HepG2 (cell line): ENCODE measurements around the gene STX12. TPM values are rescaled to one million over a fixed set of nuclear protein-coding genes. Genes with fewer than 3 reads are reported as not detected.

ENCODE experiments used
- ATAC-seq: fragments of 200-7000 bp; cut with Tn5 transposase; 3 replicates; pipeline ENCODE4 v1.9.1; 2020; ENCODE audit warnings: mild to moderate bottlenecking, moderate library complexity
- BruUV-seq: library from RNA; stranded (reverse); fragments of 400-500 nt; replicated peaks from 2 replicates; lab custom pipeline; 2021; lab: Mats Ljungman, UMichigan
- CTCF ChIA-PET: fragments of 300-600 bp; formaldehyde crosslinking; extraction: SDS; loops from one replicate; lab custom pipeline; 2021; ENCODE audit warnings: low total read pairs, inconsistent platforms, low intra/inter-chr PET ratio; lab: Yijun Ruan, JAX
- POLR2A ChIA-PET: fragments of 350-600 bp; sonication (Branson Sonifier 250); formaldehyde crosslinking; loops from one replicate; lab custom pipeline; 2020; ENCODE audit warnings: antibody characterized with exemption, inconsistent platforms; lab: Yijun Ruan, JAX
- DNase-seq: peaks from one replicate; pipeline ENCODE4 v3.0.0-alpha.2; 2015; ENCODE audit warnings: low spot score
- FAIRE-seq: peaks from 3 replicates; lab custom pipeline; 2011; peaks lifted over from hg19 to GRCh38; lab: Jason Lieb, UNC
- H2AFZ ChIP-seq: one replicate; pipeline ENCODE4 v1.6.1; 2011; ENCODE audit warnings: low read length, inconsistent platforms
- H3K27ac ChIP-seq: fragments of 300-600 bp; 3 replicates; pipeline ENCODE4 v1.8.0; 2011; ENCODE audit warnings: mixed run types, mild to moderate bottlenecking, mixed read lengths, low read length, inconsistent platforms; ENCODE audit not compliant: insufficient read depth; ENCODE audit errors: extremely low read length
- H3K27me3 ChIP-seq, 2 experiments: fragments of 200-600 bp in 1 of 2; 2 replicates in 1 of 2; 3 replicates in 1 of 2; pipeline versions ENCODE4 v1.6.0 to v1.8.0; 2011; ENCODE audit warnings: low read length in 2 of 2, mild to moderate bottlenecking in 2 of 2, moderate library complexity in 2 of 2, inconsistent platforms in 1 of 2; ENCODE audit not compliant: insufficient read depth in 2 of 2, control insufficient read depth in 1 of 2
- H3K36me3 ChIP-seq, 2 experiments: fragments of 200-600 bp in 1 of 2; replicated peaks in 1 of 2; 2 replicates in 1 of 2; 3 replicates in 1 of 2; pipeline versions ENCODE4 v1.5.1 to v1.8.0; 2011; ENCODE audit warnings: low read length in 2 of 2, inconsistent platforms in 1 of 2; ENCODE audit not compliant: insufficient read depth in 2 of 2, control insufficient read depth in 1 of 2
- H3K4me1 ChIP-seq: 2 replicates; pipeline ENCODE4 v1.5.1; 2012; ENCODE audit warnings: low read length, inconsistent platforms; ENCODE audit not compliant: insufficient read depth
- H3K4me2 ChIP-seq: 2 replicates; pipeline ENCODE4 v1.6.0; 2011; ENCODE audit warnings: low read depth, low read length, inconsistent platforms
- H3K4me3 ChIP-seq, 3 experiments: fragments of 200-600 bp in 1 of 3; sonication (generic), shearing (Covaris generic) in 1 of 3; replicated peaks in 1 of 3; 2 replicates each; pipeline ENCODE4 v1.5.1; 2011 to 2016; ENCODE audit warnings: low read length in 3 of 3, inconsistent platforms in 2 of 3, low read depth in 2 of 3, mild to moderate bottlenecking in 2 of 3, control low read depth in 1 of 3, mixed read lengths in 1 of 3; ENCODE audit not compliant: insufficient read depth in 1 of 3
- H3K79me2 ChIP-seq: one replicate; pipeline ENCODE4 v1.6.1; 2011; ENCODE audit warnings: low read length, inconsistent platforms; ENCODE audit not compliant: insufficient read depth
- H3K9ac ChIP-seq: 2 replicates; pipeline ENCODE4 v1.6.0; 2011; ENCODE audit warnings: mild to moderate bottlenecking, low read depth, low read length, inconsistent platforms; ENCODE audit not compliant: insufficient read depth
- H3K9me3 ChIP-seq: 2 replicates; pipeline ENCODE4 v1.5.1; 2012; ENCODE audit warnings: mild to moderate bottlenecking, low read length
- H4K20me1 ChIP-seq: 2 replicates; pipeline ENCODE4 v1.6.0; 2011; ENCODE audit warnings: inconsistent platforms, mild to moderate bottlenecking, low read length, moderate library complexity; ENCODE audit not compliant: insufficient read depth
- MAF1 ChIP-seq: sonication (generic); formaldehyde crosslinking; IDR thresholded peaks from 2 replicates; pipeline ENCODE4 v1.5.0; 2020; ENCODE audit warnings: missing genetic modification reagents, borderline replicate concordance
- TP53 ChIP-seq: sonication (generic); formaldehyde crosslinking; conservative IDR thresholded peaks from 2 replicates; pipeline ENCODE4 v1.4.0; 2020; ENCODE audit warnings: missing genetic modification reagents
- YEATS2 ChIP-seq: sonication (generic); formaldehyde crosslinking; IDR thresholded peaks from 2 replicates; pipeline ENCODE4 v1.4.0; 2020; ENCODE audit warnings: missing genetic modification reagents, borderline replicate concordance
- ZNF124 ChIP-seq: sonication (generic); formaldehyde crosslinking; IDR thresholded peaks from 2 replicates; pipeline ENCODE4 v1.4.0; 2020; ENCODE audit warnings: missing genetic modification reagents
- ZNF607 ChIP-seq: sonication (generic); formaldehyde crosslinking; IDR thresholded peaks from 2 replicates; pipeline ENCODE4 v1.5.1; 2020; ENCODE audit warnings: missing genetic modification reagents, mild to moderate bottlenecking, borderline replicate concordance
- ZNF672 ChIP-seq: sonication (generic); formaldehyde crosslinking; IDR thresholded peaks from 2 replicates; pipeline ENCODE4 v1.8.1; 2022; ENCODE audit warnings: missing genetic modification reagents
- WGBS: methylation state at CpG from one replicate; pipeline ENCODE4 v1.1.6; 2017; ENCODE audit warnings: low lambda C conversion rate; 5-methylcytosine and 5-hydroxymethylcytosine counted together
- in situ Hi-C: cut with HindIII; loops from 2 replicates; pipeline ENCODE4 v1.10.0; 2017; ENCODE audit warnings: low pct_unique_long_range_greater_than_20kb; ENCODE audit not compliant: extremely low pct_ligation_motif_present
- intact Hi-C: fragments of 100-400 bp; cut with micrococcal nuclease; formaldehyde crosslinking; loops from one replicate; pipeline ENCODE4 v1.10.0; 2022; ENCODE audit not compliant: unreplicated experiment
- polyA plus RNA-seq, 8 experiments: library from polyadenylated mRNA; depleted of rRNA in 3 of 8; stranded (reverse) in 7 of 8; unstranded in 1 of 8; fragments of >200 nt; fragmentation: Illumina TruSeq in 4 of 8; extraction: Trizol in 4 of 8; gene quantifications; 2 replicates each; pipeline versions ENCODE4 v1.2.1 to v1.2.3, GENCODE V29; 2011 to 2016; ENCODE audit warnings: low read depth in 4 of 8, missing spikeins in 1 of 8, mixed read lengths in 1 of 8; ENCODE audit not compliant: insufficient read depth in 1 of 8
- total RNA-seq, 5 experiments: library from RNA; depleted of rRNA; stranded (reverse); fragments of >200 nt; fragmentation: Illumina TruSeq; extraction: Trizol; gene quantifications; 2 replicates each; pipeline ENCODE4 v1.2.3, GENCODE V29; 2016; ENCODE audit warnings: low read depth in 1 of 5
- TF ChIP-seq, protein P1 (sequence below): sonication (generic); formaldehyde crosslinking; IDR thresholded peaks from 2 replicates; pipeline ENCODE4 v1.5.1; 2020; ENCODE audit warnings: missing genetic modification reagents, mild to moderate bottlenecking, borderline replicate concordance
- TF ChIP-seq, protein P2 (sequence below): IDR thresholded peaks from 2 replicates; pipeline ENCODE4 v1.6.1; 2016; ENCODE audit warnings: low read depth, missing genetic modification reagents, missing compliant biosample characterization
- TF ChIP-seq, protein P3 (sequence below): sonication (generic); formaldehyde crosslinking; IDR thresholded peaks from 2 replicates; pipeline ENCODE4 v1.4.0; 2020; ENCODE audit warnings: missing genetic modification reagents
- TF ChIP-seq, protein P4 (sequence below): sonication (generic); formaldehyde crosslinking; conservative IDR thresholded peaks from 2 replicates; pipeline ENCODE4 v1.4.0; 2020; ENCODE audit warnings: missing genetic modification reagents

The STX12 gene
- total and polyA plus RNA-seq, 2 of the 13 experiments (the other 11 are each of a cell fraction or from before 2014, with no cell fraction given) = 9.0 to 19.7 TPM

DNA sequence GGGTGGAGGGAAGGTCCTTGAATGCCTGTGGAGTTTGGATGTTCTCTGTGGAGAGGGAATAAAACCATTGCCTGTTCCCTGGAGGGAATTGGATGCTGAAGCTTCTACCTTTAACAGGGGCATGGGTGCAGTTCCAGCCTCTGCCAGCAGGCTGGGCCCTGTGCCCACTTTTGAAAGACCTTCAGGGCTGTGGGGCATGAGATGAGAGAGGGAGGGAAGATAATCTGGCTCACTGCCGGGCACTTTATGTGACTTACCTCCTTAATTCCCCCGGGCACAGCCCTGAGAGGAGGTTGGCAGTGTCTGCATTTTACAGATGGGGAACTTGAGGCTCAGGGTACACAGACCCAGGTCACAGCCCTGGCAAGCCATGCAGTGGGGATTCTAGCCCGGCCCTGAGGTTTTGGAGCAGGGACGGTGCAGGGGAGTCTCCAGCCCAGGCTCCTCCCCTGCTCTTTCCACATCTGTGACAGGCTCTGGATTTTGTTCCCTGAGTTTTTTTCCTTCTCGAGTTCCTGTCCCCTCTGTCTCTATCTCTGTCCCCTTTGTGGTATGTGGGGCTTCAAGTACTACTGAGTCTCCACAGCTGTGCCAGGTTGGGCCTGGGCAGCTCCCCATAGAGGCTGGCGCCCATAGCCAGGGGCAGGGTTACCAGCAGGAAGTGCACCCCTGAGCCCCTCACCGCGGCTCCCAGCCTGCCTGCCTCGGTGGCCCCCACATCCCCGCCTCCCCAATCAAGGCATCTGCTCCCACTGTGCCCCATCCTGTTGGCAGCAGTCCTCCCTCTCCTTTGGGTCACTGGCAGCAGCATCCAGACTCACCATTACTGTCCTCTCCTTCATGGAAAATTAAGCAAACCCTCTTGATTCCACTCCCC is 85.3 kb downstream of the STX12 start:
- in situ Hi-C loops (loop anchor here (5.0 to 10.0 kb wide), 2 partner anchors 76 to 119 kb away; partner anchors contain the start of gene SMPDL3B), intact Hi-C loops (loop anchor here (2.0 to 5.0 kb wide), 2 partner anchors 164 to 350 kb away; no protein-coding TSS in a partner anchor)
- CTCF ChIA-PET = interaction anchor here (1.1 to 2.8 kb wide), 4 partner anchors 14 to 351 kb away, joined by 3 to 13 read pairs (median 6); partner anchors contain the start of gene THEMIS2
- no peaks in the 10 kb centered on the region for H3K9me3 ChIP-seq
- no peaks in the 10 kb centered on the region for H4K20me1 ChIP-seq
- peaks cover 0 to 3% of the 10 kb centered on the region in 2 experiments; a peak in 1 of 5 replicates for H3K27me3 ChIP-seq
- H3K9ac ChIP-seq = peak overlapping the region; percentile 25; the same call in 1 of the 2 replicates
- ATAC-seq = peak; percentile 86
- H3K27ac ChIP-seq = no peak overlapping the region
- peaks cover 35% of the 10 kb centered on the region for H3K4me1 ChIP-seq
- H3K36me3 ChIP-seq = no peaks in the 10 kb centered on the region
- no TSS peak for BruUV-seq
- H3K4me3 ChIP-seq = peak overlapping the region; percentile 5 to 70 (median 42)
- DNase-seq = peak; percentile 69
- 15% methylated on average over 6 of the region's 10 CpGs for WGBS
- POLR2A ChIA-PET = interaction anchor here (0.6 to 1.4 kb wide), 2 partner anchors 28 to 85 kb away, joined by 3 to 4 read pairs; partner anchors contain the start of genes PPP1R8 and STX12
- H3K79me2 ChIP-seq = no peaks in the 10 kb centered on the region
- FAIRE-seq = peak; percentile 74
- H2AFZ ChIP-seq = peak overlapping the region; percentile 73
- peak overlapping the region; percentile 95 for H3K4me2 ChIP-seq
- TF ChIP-seq YEATS2 (CRISPR knock-in tag) = no peak
- TF ChIP-seq, protein P1, sequence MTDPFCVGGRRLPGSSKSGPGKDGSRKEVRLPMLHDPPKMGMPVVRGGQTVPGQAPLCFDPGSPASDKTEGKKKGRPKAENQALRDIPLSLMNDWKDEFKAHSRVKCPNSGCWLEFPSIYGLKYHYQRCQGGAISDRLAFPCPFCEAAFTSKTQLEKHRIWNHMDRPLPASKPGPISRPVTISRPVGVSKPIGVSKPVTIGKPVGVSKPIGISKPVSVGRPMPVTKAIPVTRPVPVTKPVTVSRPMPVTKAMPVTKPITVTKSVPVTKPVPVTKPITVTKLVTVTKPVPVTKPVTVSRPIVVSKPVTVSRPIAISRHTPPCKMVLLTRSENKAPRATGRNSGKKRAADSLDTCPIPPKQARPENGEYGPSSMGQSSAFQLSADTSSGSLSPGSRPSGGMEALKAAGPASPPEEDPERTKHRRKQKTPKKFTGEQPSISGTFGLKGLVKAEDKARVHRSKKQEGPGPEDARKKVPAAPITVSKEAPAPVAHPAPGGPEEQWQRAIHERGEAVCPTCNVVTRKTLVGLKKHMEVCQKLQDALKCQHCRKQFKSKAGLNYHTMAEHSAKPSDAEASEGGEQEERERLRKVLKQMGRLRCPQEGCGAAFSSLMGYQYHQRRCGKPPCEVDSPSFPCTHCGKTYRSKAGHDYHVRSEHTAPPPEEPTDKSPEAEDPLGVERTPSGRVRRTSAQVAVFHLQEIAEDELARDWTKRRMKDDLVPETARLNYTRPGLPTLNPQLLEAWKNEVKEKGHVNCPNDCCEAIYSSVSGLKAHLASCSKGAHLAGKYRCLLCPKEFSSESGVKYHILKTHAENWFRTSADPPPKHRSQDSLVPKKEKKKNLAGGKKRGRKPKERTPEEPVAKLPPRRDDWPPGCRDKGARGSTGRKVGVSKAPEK (CRISPR knock-in tag) = no peak
- TF ChIP-seq MAF1 = 0 out of 2 replicates have a peak, but pooled peaks have one; percentile 36
- TF ChIP-seq, protein P2, sequence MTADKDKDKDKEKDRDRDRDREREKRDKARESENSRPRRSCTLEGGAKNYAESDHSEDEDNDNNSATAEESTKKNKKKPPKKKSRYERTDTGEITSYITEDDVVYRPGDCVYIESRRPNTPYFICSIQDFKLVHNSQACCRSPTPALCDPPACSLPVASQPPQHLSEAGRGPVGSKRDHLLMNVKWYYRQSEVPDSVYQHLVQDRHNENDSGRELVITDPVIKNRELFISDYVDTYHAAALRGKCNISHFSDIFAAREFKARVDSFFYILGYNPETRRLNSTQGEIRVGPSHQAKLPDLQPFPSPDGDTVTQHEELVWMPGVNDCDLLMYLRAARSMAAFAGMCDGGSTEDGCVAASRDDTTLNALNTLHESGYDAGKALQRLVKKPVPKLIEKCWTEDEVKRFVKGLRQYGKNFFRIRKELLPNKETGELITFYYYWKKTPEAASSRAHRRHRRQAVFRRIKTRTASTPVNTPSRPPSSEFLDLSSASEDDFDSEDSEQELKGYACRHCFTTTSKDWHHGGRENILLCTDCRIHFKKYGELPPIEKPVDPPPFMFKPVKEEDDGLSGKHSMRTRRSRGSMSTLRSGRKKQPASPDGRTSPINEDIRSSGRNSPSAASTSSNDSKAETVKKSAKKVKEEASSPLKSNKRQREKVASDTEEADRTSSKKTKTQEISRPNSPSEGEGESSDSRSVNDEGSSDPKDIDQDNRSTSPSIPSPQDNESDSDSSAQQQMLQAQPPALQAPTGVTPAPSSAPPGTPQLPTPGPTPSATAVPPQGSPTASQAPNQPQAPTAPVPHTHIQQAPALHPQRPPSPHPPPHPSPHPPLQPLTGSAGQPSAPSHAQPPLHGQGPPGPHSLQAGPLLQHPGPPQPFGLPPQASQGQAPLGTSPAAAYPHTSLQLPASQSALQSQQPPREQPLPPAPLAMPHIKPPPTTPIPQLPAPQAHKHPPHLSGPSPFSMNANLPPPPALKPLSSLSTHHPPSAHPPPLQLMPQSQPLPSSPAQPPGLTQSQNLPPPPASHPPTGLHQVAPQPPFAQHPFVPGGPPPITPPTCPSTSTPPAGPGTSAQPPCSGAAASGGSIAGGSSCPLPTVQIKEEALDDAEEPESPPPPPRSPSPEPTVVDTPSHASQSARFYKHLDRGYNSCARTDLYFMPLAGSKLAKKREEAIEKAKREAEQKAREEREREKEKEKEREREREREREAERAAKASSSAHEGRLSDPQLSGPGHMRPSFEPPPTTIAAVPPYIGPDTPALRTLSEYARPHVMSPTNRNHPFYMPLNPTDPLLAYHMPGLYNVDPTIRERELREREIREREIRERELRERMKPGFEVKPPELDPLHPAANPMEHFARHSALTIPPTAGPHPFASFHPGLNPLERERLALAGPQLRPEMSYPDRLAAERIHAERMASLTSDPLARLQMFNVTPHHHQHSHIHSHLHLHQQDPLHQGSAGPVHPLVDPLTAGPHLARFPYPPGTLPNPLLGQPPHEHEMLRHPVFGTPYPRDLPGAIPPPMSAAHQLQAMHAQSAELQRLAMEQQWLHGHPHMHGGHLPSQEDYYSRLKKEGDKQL (CRISPR knock-in tag) = no peak
- TF ChIP-seq, protein P3, sequence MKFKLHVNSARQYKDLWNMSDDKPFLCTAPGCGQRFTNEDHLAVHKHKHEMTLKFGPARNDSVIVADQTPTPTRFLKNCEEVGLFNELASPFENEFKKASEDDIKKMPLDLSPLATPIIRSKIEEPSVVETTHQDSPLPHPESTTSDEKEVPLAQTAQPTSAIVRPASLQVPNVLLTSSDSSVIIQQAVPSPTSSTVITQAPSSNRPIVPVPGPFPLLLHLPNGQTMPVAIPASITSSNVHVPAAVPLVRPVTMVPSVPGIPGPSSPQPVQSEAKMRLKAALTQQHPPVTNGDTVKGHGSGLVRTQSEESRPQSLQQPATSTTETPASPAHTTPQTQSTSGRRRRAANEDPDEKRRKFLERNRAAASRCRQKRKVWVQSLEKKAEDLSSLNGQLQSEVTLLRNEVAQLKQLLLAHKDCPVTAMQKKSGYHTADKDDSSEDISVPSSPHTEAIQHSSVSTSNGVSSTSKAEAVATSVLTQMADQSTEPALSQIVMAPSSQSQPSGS (CRISPR knock-in tag) = 0 out of 2 replicates have a peak, but pooled peaks have one; percentile 20
- TF ChIP-seq TP53 (CRISPR knock-in tag) = no peak
- no peak for TF ChIP-seq ZNF672 (CRISPR knock-in tag)
- 0 out of 2 replicates have a peak, but pooled peaks have one; percentile 45 for TF ChIP-seq ZNF124 (CRISPR knock-in tag)
- TF ChIP-seq, protein P4, sequence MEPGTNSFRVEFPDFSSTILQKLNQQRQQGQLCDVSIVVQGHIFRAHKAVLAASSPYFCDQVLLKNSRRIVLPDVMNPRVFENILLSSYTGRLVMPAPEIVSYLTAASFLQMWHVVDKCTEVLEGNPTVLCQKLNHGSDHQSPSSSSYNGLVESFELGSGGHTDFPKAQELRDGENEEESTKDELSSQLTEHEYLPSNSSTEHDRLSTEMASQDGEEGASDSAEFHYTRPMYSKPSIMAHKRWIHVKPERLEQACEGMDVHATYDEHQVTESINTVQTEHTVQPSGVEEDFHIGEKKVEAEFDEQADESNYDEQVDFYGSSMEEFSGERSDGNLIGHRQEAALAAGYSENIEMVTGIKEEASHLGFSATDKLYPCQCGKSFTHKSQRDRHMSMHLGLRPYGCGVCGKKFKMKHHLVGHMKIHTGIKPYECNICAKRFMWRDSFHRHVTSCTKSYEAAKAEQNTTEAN (CRISPR knock-in tag) = no peak
- no peak for TF ChIP-seq ZNF607 (CRISPR knock-in tag)
